HG03095 (cell line): Measurements from ENCODE around the gene KRTAP5-5.
"Not testable (repeated sequence)": the region's sequence is repeated elsewhere in the genome, so short reads cannot be mapped to it uniquely, and the experiment has no call there.

Source experiments
- ATAC-seq: cut with Tn5 transposase; IDR thresholded peaks from one replicate; pipeline ENCODE4 v1.9.1; 2021; ENCODE audit warnings: moderate library complexity; ENCODE audit not compliant: unreplicated experiment

KRTAP5-5 gene

DNA sequence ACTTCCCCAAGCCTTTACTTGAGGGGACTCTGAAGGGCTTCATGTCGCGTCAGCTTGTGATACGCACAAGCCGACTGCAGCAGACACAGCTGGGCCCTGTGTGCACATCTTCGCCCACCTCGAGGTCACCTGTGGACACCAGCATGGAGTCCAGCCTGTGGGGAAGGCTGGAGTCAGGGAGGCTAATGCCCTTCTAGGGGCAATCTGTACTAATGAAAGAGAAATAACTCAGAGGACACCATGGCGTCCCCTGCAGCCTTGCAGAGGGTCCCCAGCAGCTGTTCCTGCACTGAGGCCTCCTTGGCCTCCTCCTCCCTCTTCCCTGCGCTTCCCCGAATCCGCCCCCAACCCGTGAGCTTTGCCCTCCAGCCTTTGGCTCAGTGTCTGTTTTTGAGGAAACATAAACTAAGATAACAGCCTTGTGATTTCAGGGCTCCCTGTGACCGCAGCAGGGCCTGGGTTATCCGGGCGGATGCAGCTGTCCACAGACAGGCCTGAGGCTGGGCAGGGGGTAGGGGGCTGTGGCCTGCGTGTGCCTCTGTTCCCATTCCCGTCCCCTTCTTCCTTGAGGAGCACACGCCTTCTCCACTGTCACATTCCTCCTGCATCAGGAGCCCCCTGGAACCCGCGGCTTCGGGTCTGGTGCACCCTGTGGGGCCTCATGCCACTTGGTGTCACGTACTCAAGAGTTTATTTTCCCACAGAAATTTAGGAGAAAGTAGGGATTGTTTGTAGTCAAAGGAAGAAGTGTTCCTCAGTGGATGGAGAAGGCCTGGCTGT is 25.0 kb downstream of the KRTAP5-5 start:
- ATAC-seq: no peak

DNA sequence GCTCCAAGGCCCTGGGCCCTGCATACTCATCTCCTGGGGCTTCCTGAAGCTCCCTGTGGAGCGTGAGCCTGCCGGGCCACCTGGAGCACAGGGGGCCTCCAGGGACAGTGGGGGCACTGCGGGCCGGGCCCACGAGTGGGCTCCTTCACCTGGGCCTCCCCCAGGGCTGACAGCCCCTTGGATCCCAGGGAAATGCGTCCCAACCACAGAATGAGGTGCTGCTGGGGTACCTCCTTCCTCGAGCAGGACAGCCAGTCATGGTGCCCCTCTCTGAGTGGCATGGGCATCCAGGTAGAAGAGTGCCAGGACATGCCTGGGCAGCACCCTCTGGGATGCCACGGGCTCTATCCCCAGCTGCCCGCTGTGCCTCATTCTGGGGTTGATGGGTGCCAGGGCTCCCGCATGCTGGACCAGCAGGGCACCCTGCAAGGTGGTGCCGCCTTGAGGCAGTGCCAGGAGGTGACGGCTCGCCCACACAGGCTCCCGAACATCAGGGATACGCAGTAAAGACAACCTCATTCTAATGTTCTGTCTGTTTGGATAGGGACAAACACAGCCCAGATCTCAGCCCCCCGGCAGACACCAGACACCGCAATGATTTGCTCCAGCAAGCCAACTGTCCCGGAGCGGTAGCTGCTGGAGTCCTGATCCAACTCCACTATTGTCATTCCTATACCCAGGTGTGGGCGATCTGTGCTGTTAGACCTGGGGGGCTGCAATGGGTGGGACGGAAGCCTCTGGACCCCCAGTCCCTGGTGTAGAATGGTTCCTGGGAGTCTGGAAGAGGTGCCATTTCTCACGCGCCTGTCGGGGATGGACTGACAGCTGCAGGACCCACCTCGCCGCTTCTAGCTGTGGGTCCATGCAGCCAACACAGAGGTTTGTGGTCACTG is 25.8 kb downstream of the KRTAP5-5 start:
- no peak for ATAC-seq

DNA sequence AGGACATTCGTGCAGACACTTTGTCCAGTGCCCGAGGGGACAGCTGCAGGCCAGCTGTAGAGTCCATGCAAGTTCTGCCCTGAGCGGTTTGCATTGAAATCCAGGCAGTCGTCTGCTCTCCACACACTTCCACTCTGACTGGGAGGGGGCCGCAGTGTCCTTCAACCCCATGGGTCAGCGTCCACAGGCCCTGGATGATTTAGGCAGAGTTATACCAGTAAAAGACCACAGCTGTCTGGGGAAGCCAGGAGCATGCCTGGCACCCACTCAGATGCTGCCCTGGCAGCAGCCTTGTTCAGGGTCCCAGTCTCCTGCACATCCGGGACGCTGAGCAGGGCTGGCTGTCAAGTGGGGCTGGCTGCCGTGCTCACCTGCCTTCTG is 26.5 kb downstream of the KRTAP5-5 start:
- no peak for ATAC-seq

DNA sequence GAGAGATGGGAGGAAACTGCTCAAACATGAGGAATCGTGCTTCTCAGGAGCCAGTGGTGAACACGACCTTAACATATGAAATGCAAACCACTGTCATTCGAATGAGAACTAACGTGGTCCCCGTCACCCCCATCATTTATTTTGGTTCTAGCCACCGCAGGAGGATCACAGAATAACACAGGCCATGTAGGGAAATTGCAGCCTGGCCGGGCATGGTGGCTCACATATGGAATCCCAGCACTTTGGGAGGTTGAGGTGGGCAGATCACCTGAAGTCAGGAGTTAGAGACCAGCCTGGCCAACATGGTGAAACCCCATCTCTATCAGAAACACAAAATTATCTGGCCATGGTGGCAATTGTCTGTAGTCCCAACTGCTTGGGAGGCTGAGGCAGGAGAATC is 27.1 kb downstream of the KRTAP5-5 start:
- ATAC-seq: no peak

DNA sequence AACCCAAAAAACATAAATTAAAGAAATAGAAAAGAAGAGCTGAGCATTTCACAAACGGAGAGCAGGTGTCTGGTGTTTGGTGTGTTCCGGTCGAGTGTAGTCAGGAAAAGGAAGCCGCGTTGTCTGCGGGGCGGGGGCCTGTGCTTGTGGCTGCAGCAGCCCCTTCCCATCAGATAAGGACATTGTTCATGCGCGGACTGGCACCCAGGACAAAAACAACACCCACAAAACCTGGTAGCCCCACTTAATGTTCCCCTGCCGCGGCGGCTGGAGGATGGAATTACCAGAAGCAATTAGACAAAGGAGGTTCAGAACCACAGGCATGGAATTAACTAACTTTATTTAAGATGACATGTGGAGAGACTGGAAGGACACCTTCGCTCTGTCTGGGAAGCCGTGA is 29.9 kb downstream of the KRTAP5-5 start:
- no peak for ATAC-seq

DNA sequence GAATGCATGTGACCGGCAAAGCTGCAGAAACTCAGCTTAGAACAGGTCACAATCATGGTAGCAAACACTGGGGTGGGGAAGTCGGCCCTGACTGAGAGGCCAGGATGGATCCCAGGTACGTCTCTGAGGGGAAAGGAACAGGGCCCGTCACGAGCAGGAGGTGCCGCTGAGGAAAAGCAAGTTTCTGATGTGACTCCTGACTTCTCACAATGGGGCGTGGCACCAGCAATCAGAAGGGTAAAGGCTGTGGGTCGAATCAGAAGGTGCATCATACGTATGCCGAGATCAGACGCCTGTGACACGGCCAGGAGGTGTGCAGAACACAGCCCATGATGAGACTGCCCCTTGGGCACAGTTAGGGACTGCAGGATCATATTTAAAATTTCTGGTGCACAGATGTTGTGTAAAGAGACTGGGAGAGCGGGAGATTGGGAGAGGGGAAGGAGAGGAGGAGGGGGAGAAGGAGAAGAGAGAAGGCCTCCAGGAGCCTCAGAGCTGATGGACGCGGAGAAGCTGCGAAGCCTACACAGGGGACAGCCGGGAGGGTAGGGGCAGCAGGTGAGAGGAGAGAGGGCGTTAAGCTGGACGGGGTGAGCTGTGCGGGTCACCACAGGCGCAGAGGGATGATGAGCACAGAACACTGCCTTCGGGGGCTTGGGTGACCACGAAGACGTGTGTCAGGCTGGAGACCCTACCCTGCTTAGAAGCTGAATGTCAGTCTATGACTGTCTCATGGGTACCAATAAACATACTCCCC is 30.7 kb downstream of the KRTAP5-5 start:
- ATAC-seq: no peak

DNA sequence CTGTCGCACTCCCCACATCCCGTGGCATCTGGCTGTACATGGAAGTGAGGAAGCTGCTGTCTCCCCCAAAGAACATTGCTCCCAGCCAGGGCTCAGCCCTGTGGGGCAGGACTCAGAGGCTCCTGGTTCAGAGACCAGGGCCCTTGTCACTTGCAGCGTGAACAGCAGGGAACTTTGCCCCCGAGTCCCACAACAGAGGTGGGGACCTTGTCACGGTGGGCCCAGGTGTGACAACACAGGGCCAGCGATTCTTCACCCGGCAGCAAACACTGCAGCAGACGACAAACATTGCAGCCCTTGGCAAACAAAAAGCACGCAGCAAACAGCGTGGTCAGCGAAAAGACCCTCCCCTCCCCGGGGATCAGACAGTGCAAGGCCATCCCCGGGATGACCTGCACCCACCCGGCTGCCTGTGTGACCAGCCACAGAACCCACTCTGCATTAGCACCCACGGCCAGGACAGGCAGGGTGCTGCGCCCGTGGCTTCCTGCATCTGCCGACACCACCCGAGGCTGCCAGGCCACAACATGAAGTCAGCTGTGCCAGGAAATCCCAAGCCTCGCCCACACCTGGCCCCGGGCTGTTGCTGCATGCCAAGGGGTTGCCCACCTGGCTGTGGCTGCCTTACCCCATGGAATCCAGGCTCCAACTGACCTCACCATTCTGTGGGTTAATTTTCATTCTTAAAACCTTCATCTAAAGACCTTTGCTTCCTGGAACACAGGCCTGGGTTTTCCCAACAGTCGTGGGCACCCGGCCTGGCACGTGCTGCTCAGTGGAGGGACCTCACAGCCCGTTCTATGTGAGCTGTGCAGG is 32.1 kb downstream of the KRTAP5-5 start:
- not testable (repeated sequence) for ATAC-seq

DNA sequence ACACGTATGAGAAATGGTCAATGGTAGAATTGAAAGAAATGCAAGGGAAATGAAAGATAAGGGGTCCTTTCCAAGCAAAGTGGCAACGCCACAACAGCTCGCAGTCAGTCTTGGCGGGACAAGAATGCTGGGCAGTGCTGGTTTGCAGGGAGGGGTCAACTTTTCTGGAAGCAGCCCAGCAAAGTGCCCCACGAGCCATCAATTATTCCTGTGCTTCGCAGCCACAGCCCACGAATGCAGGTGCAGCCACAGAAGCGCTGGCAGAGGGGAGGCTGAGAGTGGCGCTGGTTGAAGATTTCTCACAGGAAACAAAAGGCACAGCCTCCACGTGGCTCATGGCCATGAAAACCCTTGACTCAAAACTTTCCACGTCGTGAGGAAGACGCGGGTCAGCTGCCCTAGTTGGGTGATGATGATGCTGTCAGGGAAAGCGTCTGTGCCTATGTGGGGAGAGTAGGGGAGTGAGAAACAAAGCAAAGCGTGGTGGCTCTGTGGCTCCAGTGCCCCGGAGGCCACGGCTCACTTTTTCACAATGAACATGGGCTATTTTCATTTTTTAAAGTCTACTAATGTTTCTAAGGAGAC is 33.2 kb downstream of the KRTAP5-5 start:
- ATAC-seq: not testable (repeated sequence)

DNA sequence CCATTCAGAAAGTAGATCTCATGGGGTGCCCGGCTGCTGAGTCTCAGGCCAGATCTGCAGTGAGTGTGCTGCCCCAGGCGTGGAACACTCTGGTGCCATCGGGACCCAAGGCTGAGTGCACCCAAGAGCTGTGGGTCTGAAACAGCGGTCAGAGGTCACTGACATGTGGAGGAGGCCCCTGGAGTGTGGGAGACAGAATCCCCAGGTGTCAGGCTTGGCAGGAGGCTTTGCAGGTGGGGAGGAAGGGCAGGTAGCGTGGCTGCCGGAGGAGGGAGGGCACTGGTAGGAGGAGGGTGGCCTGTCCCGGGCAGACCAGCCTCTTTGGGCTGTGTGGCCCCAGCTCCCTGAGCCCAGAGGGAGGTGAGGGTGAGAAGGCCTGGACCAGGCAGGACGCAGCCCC is 35.7 kb downstream of the KRTAP5-5 start:
- no peak for ATAC-seq

DNA sequence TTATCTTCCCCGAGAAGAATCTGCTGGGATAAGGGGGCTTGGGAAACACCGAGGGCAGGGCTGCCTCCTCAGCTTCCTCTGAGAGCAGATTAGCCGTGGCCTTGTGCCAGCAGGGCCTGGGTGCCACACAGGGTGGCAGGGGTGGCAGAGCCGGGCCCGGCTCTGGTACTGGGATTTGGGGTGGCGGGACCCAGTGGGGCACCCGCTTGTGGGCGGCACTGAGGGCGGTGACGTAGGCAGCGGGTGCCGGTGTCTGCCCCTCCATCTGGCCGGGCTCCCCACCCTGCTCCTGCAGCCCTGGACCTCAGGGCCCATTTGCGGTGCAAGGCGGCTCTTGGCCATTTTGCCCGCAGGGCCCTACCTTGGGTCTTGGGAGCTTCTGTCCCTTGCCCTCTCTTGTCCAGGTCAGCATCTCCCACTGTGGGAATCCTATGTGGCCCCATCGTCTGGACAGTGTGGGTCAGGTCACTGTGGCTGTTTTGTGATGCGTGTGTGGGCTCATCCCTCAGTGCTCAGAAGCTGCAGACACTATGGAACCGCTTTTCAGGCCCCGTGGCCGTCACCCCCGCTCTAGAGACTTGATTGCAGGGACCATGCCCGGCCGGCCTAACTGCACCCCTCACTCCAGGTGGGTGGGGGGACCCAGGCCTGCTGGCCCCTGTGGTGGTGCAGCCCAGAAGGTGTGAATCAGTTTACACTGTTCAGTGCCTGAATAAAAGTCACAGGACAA is 37.7 kb downstream of the KRTAP5-5 start:
- ATAC-seq: no peak

DNA sequence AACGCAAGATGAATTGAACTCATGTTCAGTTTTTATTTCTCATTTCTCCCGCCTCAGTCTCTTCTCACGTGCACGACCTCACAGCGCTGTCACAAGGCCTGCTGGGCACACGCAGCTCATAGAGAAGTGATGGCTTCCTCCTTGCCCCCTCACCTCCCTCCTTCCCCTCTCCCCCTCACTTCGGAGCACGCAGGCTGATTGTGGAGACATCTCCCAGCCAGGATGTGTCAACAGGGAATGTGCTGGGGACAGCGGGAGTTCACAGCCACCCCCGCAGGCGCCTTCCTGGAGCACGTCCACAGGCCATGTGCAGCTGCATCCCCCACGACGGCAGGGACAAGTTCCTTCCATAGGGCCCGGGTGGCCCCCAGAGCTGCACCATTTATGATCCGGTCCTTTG is 38.3 kb downstream of the KRTAP5-5 start:
- ATAC-seq: no peak

DNA sequence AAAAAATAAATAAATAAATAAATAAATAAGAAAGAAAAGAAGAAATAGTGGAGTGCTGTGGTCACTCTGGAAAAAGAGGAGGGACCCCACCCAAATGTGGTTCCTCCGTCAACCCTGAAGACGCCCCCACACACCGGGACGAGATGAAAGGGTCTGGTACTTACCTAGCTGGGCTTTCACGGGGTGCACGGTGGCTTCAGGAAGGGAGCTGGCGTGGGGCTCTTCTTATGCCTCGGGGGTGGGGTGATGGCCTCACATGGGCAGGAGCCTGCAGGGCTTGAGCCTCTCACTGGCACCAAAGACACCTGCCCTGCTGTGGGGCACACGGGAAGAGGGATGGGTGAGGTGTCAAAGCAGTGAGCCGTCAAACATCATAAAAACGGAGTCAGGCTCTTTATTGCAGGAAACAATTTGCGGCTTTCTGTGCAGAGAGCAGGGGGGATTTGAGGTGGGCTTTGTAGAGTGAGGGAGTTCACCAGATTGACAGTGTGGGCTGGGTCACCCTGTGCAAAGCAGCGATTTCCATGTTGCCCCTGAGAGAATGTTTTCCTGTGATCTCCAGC is 39.4 kb downstream of the KRTAP5-5 start:
- ATAC-seq: no peak

DNA sequence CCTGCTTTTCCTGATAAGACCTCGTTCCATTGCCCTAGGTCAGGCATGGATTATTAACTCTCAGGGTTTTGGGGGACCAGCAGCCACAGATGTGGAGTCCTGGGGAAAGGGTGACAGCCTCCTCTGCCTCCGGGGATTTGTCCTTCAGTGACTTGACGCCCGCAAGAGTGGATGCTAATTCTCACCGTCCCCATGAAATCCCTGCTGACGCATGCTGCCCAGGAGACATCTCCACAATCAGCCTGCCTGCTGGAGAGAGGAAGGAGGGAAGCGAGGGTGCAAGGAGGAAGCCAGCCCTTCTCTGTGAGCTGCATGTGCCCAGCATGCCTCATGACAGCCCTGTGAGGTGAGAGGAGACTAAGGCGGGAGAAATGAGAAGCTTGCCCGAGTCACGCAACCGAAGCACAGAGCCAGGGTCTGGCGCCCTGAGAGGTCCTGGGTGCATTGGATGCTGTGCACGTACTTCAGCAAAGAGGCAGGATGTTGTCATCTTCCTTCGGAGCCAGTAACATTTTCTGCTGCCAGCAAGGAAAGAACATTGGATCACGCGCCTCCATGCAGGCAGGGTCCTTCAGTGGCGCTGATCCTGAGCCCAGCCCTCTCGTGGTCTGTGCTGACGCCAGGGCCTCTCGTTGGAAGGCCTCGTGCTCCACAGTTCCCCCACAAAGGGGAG is 40.1 kb downstream of the KRTAP5-5 start:
- ATAC-seq: no peak

DNA sequence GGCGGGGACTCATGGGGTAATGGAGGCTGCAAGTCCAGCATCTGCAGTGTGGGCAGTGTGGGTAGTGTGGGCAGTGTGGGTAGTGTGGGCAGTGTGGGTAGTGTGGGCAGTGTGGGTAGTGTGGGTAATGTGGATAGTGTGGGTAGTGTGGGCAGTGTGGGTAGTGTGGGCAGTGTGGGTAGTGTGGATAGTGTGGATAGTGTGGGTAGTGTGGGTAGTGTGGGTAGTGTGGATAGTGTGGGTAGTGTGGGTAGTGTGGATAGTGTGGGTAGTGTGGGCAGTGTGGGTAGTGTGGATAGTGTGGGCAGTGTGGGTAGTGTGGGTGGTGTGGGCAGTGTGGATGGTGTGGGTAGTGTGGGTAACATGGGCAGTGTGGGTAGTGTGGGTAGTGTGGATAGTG is 40.9 kb downstream of the KRTAP5-5 start:
- not testable (repeated sequence) for ATAC-seq

DNA sequence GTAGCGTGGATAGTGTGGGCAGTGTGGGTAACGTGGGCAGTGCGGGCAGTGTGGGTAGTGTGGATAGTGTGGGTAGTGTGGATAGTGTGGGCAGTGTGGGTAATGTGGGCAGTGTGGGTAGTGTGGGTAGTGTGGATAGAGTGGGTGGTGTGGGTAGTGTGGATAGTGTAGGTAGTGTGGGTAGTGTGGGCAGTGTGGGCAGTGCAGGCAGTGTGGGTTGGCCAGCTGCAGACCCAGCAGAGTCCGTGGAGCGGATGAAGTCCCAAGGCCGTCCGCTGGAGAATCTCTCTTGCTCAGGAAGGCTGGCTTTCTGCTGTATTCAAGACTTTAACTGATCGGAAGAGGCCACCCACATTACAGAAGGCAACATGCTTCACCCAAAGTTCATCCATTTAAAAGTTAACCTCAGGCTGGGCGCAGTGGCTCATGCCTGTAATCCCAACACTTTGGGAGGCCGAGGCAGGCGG is 41.4 kb downstream of the KRTAP5-5 start:
- ATAC-seq: no peak

DNA sequence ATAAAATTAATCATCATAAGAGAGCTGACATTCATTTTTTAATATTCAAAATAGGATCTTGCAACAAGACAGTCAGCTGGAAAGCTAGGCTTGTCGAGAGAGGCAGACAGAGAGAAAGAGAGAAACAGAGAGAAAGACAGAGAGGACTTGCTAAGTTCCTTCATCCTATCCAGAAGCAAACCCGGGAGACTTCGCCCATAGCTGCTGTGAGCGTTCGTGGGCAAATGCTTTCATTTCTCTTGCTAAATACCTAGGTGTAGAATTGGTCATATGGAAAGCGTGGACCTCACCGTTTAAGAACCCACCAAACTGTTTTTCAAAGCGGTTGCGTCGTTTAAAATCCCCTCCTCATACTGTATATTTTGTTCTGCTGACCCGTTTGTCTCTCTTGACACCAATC is 42.1 kb downstream of the KRTAP5-5 start:
- no peak for ATAC-seq

DNA sequence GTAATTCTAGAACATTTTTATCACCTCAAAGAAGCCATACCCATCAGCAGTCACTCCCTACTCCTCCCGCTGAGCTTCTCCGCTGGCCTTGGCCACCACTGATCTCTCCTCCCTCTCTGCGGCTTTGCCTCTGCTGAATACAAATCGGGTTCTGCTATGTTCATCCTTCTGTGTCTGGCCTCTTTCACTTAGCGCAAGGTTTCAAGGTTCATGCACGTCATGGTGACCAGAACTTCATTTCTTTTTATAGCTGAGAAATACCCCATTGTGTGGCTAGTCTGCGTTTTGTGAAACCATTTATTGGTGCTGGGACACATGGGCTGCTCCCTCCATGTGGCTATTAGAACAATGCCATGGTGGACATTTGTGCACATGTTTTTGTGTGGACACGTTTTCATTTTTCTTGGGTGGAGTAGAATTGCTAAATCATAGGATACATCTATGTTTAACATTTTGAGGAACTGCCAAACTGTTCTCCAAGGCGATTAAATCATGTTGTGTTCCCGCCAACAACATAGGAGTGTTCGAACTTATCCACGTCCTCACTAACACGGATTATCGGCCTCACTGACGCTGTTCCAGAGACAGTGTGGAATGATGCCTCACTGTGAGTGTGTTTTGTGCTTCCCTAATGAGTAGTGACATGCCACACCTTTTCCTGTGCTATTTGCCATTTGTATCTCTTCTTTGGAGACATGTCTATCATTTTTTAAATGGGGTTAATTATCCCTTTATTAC is 43.2 kb downstream of the KRTAP5-5 start:
- no peak for ATAC-seq
